Measurements from ENCODE around the gene HLA-DMB.
"Not testable (repeated sequence)": the region's sequence is repeated elsewhere in the genome, so short reads cannot be mapped to it uniquely, and the experiment has no call there.

The HLA-DMB gene

GRCh38 chr6:32950449-32950848 lies 9.6 kb upstream of the HLA-DMB start:
- no peak for DNase-seq (ENCODE audit: low read depth in 2 of 3, low spot score in 1 of 3)

DNA sequence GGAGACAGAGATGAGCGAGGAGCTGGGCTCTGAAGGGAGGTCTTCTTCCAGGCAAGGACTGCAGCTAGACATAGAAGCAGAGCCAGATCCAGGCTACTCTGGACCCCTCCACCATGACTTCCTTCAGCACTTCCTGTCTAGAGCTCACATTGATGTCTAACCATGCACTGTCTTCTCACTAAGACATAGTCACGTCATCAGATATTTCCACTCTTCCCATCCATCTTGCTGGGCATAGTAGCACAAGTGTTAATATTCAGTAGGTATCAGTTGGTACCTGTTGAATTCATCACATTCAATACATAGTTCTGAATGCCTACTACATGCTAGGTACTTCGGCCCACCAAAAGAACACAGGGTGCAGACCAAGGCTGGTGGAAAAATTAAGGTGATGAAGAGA lies 9.2 kb upstream of the HLA-DMB start:
- no peak for DNase-seq (ENCODE audit: low read depth in 2 of 3, low spot score in 1 of 3)

- DNase-seq (ENCODE audit: low read depth in 2 of 3, low spot score in 1 of 3) = no peak
These were observed 8.3 kb upstream of the HLA-DMB start for GRCh38 chr6:32949113-32949512.

DNA sequence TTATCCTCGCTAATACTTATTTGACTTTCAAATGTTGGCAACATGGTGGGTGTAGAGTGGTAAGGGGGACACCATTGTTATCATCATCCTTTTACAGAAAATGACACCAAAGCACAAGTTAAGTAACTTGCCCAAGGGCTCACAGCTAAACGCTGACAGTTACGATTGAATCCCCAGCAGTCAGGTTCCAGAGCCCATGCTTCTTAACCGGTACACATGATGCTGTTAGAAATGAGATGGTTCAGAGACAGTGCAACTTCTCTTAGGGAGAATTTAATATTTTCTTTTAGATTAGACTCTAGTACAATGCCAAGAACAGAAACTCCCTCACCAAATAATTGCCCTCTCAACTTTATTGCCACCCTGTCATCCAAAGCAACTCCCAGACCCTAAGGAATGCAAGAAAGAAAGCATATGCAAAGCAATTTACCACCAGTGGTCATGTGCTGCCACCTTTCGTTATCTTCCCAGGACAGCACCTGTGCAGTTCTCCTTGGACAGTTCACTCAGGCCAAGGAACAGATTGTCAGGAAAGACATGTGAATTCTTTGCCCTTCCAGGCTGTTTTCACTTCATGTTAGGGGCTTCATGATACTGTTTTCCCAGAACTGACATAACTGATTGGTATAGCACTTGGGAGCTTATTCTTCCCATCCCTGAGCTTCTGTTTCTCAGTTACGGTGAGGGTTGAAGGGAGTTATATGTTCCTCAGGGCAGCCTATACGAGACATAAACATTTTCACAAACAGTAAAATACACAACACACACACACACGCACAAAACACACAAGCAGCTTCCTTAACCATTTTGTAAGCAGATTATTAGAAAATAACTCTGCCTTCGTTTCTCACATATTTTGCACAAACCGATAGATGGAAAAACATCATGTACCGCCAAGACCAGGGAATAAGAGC lies 7.0 kb upstream of the HLA-DMB start:
- no peak for DNase-seq (ENCODE audit: low read depth in 2 of 3, low spot score in 1 of 3)

DNA sequence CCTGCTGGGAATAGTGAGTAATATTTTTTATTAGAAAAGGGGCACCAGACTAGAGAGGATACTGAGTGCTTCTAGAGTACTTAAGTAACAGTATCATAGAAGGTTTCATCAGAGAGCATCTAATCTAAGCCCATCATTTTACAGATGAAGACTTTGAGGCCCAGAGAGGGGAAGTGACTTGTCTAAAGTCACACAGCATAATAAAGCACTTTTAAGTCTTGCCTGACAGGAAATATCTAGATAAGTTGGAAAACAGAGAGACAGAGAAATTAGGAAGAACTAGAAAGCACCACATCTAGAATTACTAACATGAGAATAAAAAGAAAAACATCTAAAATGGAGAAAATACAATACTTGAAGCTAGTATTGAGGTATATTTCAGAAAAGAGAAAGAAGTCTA lies 6.1 kb upstream of the HLA-DMB start:
- no peak for DNase-seq (ENCODE audit: low read depth in 2 of 3, low spot score in 1 of 3)

DNA sequence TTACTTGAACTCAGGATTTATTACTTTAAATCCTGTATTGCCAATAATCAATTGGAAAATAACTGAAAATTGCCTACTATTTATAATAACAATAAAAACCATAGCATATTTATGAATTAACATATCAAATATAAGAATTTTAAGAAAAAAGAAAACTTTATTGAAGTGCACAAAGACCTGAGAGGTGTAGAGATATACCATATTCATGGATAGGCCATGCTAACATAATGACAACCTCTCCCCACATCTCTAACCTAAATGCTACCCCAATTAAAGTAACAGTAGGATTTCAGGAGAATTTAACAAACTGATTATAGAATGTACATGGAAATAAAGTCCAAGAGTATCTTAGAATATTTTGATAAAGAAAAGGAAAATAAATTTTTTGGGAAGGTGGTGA lies 5.1 kb upstream of the HLA-DMB start:
- no peak for DNase-seq (ENCODE audit: low read depth in 2 of 3, low spot score in 1 of 3)

DNA sequence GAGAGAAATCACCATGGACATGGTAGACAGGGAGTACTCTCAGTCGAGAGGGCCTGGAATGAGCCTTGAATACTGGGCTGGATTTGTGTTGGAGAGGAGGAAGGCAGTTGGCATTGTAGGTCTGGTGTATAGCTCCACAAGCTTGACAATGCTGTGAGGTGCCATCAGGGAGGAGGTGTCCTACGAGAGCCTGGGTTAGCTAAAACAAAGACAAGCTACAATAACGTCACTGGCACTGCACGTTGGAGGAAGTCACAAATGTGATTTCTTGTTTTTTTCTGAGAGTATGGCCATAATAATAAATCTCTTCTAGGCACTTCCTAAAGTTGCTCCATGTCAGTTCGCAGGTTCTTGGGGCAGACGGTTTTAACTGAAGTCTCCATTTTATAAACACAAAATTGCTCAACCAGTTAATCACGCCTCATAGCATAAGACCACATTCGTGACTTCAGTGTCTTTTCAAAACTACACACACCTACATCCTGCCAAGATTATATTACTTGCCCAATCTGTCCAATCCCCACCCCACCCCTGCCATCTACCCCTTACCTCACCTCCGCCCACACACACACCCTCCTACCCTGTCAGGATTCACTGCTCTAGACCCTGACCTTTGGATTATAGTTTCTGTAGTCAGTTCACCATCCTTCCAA lies 4.4 kb upstream of the HLA-DMB start:
- DNase-seq (ENCODE audit: low read depth in 2 of 3, low spot score in 1 of 3) = no peak

DNA sequence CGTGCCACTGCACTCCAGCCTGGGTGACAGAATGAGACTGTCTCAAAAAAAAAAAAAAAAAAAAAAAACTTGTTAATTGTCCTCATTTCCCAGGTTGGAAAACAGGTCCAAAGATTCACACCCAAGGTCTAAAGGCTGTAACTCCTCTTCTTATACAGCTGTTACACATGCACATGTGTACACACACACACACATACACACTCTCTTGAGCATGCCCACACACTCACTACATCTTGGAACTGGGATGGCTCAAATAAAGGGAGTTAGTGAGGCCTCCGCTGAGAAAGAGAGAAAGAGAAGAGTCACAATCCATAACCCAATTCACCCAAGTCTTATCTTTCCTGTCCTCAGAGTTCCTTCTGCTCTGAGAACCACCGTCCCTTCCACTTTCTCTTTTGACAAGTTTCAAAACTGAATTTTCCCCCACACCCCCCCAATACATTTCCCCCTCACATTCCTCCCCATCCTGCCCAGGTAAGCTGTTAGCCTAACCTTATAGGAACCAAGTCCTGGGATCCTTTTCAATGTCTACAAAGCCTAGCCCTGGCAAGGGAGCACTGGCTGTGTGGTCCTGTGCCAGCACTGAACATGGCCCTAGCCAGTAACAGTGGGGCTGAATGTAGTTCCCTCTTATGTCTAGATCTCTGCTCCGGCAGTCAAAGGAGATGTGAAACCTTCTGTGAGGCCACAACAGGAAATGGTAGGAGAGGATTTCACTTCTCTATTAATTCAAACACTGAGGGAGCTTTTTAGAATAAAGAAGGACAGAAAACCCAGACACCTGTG lies 3.2 kb upstream of the HLA-DMB start:
- DNase-seq (ENCODE audit: low read depth in 2 of 3, low spot score in 1 of 3) = no peak

DNA sequence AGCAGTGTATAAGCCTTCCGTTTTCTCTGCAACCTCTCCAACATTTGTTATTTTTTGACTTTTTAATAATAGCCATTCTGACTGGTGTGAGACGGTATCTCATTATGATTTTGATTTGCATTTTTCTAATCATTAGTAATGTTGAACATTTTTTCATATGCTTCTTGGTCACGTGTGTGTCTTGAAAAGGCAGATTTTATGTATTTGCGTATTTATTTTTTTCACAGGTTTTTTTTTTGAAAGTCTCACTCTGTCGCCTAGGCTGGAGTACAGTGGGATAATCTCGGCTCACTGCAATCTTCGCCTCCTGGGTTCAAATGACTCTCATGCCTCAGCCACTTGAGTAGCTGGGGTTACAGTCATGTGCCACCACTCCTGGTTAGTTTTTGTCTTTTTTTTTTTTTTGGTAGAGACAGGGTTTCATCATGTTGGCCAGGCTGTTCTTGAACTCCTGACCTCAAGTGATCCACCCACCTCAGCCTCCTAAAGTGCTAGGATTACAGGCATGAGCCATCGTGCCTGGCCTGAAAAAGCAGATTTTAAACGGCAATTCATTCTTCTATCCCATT lies 1.8 kb upstream of the HLA-DMB start:
- DNase-seq (ENCODE audit: low read depth in 2 of 3, low spot score in 1 of 3) = not testable (repeated sequence)

DNA sequence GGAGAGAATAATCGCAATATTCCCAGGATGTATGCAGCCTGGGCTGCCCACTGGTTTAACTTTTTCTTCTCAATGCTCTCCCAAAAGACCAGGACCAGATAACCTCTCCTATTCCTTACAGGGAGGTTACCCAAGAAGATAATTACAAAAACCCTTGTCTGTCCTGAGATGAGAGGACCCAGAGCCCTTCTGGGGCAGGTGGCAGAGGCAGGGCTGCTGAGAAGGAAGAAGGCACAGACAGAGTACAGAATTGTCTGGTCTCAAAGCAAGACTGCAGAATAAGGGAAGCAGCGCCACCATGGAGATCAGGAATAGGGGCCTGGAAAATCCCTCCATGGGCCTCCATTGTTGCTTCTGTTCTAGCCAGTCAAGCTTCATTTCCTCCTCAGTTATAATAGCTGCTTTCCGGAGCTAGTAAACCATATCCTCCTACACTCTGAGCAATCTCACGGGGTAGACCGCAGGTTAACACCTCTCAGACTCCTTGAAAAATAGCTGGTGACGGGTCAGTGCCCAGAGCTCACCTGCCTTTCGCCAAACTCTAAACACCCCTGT lies 463 bp upstream of the HLA-DMB start:
- peak; percentile 20 to 43 (median 35) for DNase-seq (ENCODE audit: low read depth in 2 of 3, low spot score in 1 of 3)

DNA sequence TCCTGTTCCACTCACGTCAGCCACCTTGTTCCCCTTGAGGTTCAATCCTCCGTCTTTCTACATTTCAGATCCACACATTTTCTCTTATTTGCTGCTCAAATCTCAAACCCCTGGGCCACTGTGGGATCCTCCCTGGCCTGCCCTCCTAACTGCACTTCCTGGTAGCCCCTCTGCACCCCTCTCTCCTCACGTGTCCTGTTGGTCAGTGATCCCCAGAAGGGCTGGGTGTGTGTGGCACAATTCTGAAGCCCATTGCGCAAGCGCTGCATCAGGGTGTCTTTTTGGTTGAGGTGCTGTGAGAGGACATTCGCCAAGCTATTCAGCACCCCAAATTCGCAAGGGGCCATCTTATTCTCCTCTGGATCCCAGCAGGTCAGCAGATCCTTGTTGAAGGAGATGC lies 2.3 kb downstream of the HLA-DMB start:
- no peak for DNase-seq (ENCODE audit: low read depth in 2 of 3, low spot score in 1 of 3)

DNA sequence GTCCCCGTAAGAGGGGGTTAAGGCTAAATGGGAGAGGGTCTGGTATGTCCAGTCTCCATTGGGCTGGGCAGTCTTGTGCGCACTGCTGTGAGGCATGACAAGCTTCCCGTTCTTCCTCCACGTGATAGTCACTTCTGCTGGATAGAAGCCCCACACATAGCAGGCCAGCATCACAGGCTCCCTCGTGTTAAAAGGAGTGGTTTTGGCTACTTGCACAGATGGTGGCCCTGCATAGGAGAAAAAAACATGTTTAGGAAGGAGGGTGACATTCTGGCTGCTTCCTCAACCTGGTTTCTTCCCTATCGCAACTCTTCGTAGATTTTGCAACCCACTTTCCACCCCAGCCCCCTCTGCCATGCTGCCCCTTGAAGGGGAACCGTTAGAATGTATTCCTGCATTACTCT lies 3.6 kb downstream of the HLA-DMB start:
- DNase-seq (ENCODE audit: low read depth in 2 of 3, low spot score in 1 of 3) = no peak

DNA sequence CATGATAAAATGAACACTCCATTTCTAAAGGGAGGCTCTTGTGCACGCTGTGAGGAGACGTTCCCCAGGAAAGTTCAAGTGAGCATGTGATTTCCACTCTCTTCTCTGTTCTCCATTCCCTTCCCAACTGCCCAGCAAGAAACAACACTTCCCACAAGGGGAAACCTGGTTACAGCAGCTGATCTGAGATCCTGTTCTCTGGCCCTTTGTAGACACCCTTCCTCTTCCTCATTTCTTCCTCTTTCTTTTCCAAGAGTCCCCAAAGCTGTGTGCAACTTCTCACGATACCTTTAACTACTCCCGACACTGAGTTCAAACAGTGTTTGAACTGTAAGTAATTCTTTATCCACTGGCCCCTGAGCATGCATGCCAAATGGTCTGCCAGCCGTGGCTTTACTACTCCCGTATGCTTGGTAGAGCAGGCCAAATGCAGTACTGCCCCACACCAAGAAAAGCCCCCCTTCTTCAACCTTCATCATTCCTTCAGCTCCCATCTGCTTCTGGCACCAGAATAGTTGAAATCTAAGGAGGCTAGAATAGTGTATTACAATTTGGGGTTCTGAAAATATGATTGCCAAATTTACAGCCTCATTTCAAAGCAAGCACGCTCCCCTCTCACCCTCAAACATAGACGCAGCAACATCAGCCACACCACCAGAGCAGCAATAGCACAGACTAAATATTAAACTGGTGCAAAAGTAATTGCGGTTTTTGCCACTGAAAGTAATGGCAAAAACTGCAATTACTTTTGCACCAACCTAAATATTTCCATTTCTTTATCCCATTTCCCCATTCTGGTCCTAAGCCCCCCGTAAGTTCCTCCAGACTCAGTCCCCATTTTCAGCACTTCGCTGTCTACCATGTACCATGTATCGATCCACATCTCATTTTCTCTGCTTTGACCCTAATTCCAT lies 4.3 kb downstream of the HLA-DMB start:
- DNase-seq (ENCODE audit: low read depth in 2 of 3, low spot score in 1 of 3) = no peak

- no peak for DNase-seq (ENCODE audit: low read depth in 2 of 3, low spot score in 1 of 3)
These were observed 5.1 kb downstream of the HLA-DMB start for GRCh38 chr6:32935551-32936238.

DNA sequence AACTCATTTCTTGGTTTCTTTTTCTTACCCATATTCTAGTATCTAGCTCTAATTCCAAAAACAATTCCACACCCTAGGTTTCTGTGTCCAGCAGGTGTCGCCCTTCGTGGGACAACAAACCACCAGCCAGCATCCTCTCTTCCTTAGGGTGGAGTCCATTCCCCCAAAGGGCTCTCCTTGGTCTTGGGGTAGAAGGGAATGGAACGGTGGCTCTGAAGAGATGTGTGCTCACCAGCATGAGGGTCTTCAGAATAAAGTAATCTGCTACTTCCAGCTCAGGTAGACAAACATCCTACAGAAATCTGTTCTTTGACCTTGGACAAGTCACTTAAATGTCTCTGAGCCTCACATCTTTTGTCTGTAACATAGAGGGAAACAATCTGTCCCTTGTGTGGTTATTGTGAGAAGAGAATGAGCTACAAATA lies 7.2 kb downstream of the HLA-DMB start:
- peak; percentile 52 to 83 (median 72) for DNase-seq (ENCODE audit: low read depth in 2 of 3, low spot score in 1 of 3)

DNA sequence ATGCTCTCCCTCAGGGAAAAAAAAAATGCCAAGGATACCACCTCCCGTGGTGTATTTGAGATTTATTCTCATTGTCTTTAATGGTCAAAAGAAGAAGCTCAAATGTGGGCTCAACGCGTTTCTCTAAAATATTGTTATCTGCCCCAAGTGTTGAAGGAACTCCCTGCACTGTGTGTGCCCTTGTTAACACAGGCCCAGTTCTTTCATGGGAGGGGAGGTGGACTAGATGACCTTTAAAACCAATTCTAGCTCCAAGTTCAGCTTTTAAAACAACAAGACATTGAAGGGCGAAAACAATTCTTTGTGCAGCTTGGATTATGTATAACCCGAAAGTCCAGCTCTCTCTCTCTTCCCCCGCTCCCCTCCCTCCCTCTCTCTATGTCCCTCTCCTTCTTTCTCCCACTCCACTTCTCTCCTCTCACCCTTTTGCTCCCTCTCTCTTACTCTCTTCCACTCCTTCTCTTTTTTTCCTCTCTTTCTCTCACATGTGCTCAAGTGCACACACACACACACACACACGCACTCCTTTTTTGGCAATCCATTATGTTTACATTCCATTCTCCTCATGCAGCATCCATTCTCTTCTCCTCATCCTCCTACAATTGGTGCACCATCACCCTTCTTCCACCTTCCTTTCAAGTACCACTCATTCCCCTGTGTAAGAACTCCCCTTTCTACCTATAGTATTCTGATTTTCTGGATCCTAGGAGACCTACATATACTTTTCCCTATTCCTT lies 8.5 kb downstream of the HLA-DMB start:
- DNase-seq (ENCODE audit: low read depth in 2 of 3, low spot score in 1 of 3) = no peak

- DNase-seq (ENCODE audit: low read depth in 2 of 3, low spot score in 1 of 3) = no peak
These were observed 9.6 kb downstream of the HLA-DMB start for GRCh38 chr6:32931211-32931610.

DNA sequence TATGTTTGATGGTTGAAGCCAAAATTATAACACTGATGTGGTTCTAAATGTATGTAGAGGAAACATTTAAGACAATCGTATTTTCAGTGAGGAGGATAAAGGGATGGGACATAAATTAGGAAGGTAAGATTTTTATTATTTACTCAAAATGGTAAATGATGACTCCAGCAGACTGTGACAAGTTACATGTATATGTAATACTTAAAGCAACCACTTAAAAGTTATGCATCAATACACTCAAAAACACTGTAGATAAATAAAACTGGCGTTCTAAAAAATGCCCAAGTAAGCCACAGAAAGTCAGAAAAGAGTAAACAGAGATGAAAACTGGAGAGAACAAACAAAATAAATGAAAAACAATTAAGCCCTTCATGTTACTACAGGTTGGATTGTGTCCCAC lies 18.7 kb downstream of the HLA-DMB start:
- DNase-seq (ENCODE audit: low read depth in 2 of 3, low spot score in 1 of 3) = no peak

GRCh38 chr6:32920715-32921114 lies 20.1 kb downstream of the HLA-DMB start:
- no peak for DNase-seq (ENCODE audit: low read depth in 2 of 3, low spot score in 1 of 3)

Data from stimulated activated CD4-positive, alpha-beta T cell treated with anti-CD3 and anti-CD28 coated beads, Interleukin-12 subunit alpha, Interleukin-12 subunit beta, amount 100 ng/mL, for 48 hours (primary cell).